GM23248 (cell line): Measurements from ENCODE around the gene SDCCAG8. TPM values are rescaled to one million over a fixed set of nuclear protein-coding genes. Genes with fewer than 3 reads are reported as not detected.

Source experiments
- DNase-seq: peaks from one replicate; pipeline ENCODE4 v3.0.0-alpha.2; 2015
- H2AFZ ChIP-seq: fragments of 200-600 bp; sonication (generic); 2 replicates; pipeline ENCODE4 v1.6.1; 2016; ENCODE audit warnings: antibody characterized with exemption
- H3F3A ChIP-seq: fragments of 200-600 bp; sonication (generic); 2 replicates; pipeline ENCODE4 v1.6.1; 2016; ENCODE audit warnings: mild to moderate bottlenecking, antibody characterized with exemption, mixed run types; ENCODE audit not compliant: insufficient read depth
- H3K27ac ChIP-seq: fragments of 200-600 bp; sonication (generic); 2 replicates; pipeline ENCODE4 v1.5.1; 2016; ENCODE audit warnings: mild to moderate bottlenecking
- H3K27me3 ChIP-seq: fragments of 200-600 bp; sonication (generic); replicated peaks from 2 replicates; pipeline ENCODE4 v1.6.1; 2016; ENCODE audit warnings: mild to moderate bottlenecking; ENCODE audit not compliant: insufficient read depth
- H3K36me3 ChIP-seq: fragments of 200-600 bp; sonication (generic); 2 replicates; pipeline ENCODE4 v1.6.1; 2016; ENCODE audit warnings: low read depth, mild to moderate bottlenecking
- H3K4me1 ChIP-seq: fragments of 200-600 bp; sonication (generic); 2 replicates; pipeline ENCODE4 v1.6.1; 2016; ENCODE audit warnings: mild to moderate bottlenecking; ENCODE audit not compliant: insufficient read depth
- H3K4me2 ChIP-seq: fragments of 200-600 bp; sonication (generic); one replicate; pipeline ENCODE4 v1.6.1; 2016; ENCODE audit warnings: mild to moderate bottlenecking; ENCODE audit not compliant: unreplicated experiment
- H3K4me3 ChIP-seq: fragments of 200-600 bp; sonication (generic); 2 replicates; pipeline ENCODE4 v1.5.1; 2016; ENCODE audit warnings: mild to moderate bottlenecking
- H3K79me2 ChIP-seq: fragments of 200-600 bp; sonication (generic); 2 replicates; pipeline ENCODE4 v1.6.1; 2016; ENCODE audit warnings: mild to moderate bottlenecking; ENCODE audit not compliant: insufficient read depth
- H3K9ac ChIP-seq: fragments of 200-600 bp; sonication (generic); 2 replicates; pipeline ENCODE4 v1.6.1; 2016; ENCODE audit warnings: mild to moderate bottlenecking
- H3K9me2 ChIP-seq: fragments of 200-600 bp; sonication (generic); 2 replicates; pipeline ENCODE4 v1.6.1; 2016; ENCODE audit warnings: mixed run types, mild to moderate bottlenecking, moderate library complexity; ENCODE audit not compliant: insufficient read depth
- H3K9me3 ChIP-seq: fragments of 200-600 bp; sonication (generic); one replicate; pipeline ENCODE4 v1.6.1; 2017; ENCODE audit warnings: low read depth
- H4K20me1 ChIP-seq: fragments of 200-600 bp; sonication (generic); 2 replicates; pipeline ENCODE4 v1.6.0; 2016; ENCODE audit not compliant: insufficient read depth
- EZH2 ChIP-seq: fragments of 200-600 bp; sonication (generic); IDR thresholded peaks from 2 replicates; pipeline ENCODE4 v1.6.1; 2018; ENCODE audit warnings: antibody characterized with exemption, mild to moderate bottlenecking; ENCODE audit not compliant: insufficient read depth, poor library complexity, severe bottlenecking
- EZH2phosphoT487 ChIP-seq: fragments of 200-600 bp; sonication (generic); IDR thresholded peaks from 2 replicates; pipeline ENCODE4 v1.6.1; 2018; ENCODE audit warnings: antibody characterized with exemption, moderate library complexity, mild to moderate bottlenecking, low read depth; ENCODE audit not compliant: insufficient read depth
- WGBS, 2 experiments: methylation state at CpG; one replicate each; pipeline ENCODE4 v1.1.6; 2015 to 2017; ENCODE audit warnings: low lambda C conversion rate in 2 of 2, low coverage in 1 of 2; ENCODE audit errors: missing lambda C conversion rate in 2 of 2; 5-methylcytosine and 5-hydroxymethylcytosine counted together
- in situ Hi-C: fragments of 300-500 bp; cut with MboI; formaldehyde crosslinking; loops from 2 replicates; pipeline ENCODE4 v1.15.0; 2020
- polyA plus RNA-seq: library from polyadenylated mRNA; unstranded; fragments of >200 nt; fragmentation: Nextera tagmentation; extraction: Ambion mirVana; gene quantifications from 2 replicates; pipeline ENCODE4 v1.2.1, GENCODE V29; 2016
- total RNA-seq: library from RNA; depleted of rRNA; stranded (reverse); fragments of >200 nt; shearing (Covaris generic); gene quantifications from 2 replicates; pipeline ENCODE4 v1.2.3, GENCODE V29; 2014

SDCCAG8 gene
- total and polyA plus RNA-seq, 2 experiments from 2014 or later: 29.4 to 45.3 TPM

DNA sequence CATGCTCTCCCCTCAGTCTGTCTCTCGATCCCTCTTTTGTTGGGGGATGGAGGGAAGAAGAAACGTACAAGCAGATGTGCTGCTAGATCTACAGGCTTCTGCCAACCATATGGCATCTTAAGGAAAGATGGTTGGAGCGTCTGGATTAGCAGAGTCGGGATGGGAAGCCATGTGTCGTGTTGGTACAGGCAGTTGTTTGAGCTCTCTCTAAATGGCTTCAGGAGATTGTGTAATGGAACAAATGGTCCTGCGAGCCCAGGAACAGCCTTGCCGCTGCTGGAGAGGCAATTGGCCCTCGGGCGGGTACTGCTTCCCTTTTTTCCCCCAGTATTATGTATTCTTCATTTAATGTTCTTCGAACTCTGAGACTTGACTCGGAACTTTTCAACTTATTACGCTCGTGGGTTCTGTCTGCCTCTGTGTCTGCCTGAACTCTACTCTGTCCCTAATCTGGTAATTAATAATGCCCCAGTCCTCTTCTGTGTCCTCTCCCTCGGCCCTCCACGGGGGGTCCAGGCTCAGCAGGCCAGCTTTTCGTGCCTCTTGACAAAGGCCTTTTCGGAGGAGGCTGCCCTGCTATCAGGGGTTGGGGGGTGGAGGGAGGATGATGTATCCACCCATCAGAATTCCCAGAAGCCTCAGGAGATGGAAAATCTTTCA is 215.3 kb downstream of the SDCCAG8 start:
- Histone ChIP-seq H3K27ac (no peak overlapping the region), H3F3A (peaks cover 4% of the 10 kb centered on the region; the same call in 1 of the 2 replicates), H3K36me3 (no peaks in the 10 kb centered on the region), H3K79me2 (no peaks in the 10 kb centered on the region), H3K9ac (no peak overlapping the region), H2AFZ (0 out of 2 replicates have a peak overlapping the region, but pooled peaks have one; percentile 39), H3K27me3 (no peaks in the 10 kb centered on the region), H3K4me1 (peaks cover 17% of the 10 kb centered on the region), H3K9me3 (no peaks in the 10 kb centered on the region), H3K9me2 (no peaks in the 10 kb centered on the region), H4K20me1 (no peaks in the 10 kb centered on the region), H3K4me2 (no peak overlapping the region), H3K4me3 (no peak overlapping the region)
- 82 to 83% methylated on average over 17 of the region's 17 CpGs for WGBS, 2 experiments
- in situ Hi-C loops: no loop called here
- TF ChIP-seq EZH2: no peak
- TF ChIP-seq EZH2phosphoT487: no peak
- no peak for DNase-seq

DNA sequence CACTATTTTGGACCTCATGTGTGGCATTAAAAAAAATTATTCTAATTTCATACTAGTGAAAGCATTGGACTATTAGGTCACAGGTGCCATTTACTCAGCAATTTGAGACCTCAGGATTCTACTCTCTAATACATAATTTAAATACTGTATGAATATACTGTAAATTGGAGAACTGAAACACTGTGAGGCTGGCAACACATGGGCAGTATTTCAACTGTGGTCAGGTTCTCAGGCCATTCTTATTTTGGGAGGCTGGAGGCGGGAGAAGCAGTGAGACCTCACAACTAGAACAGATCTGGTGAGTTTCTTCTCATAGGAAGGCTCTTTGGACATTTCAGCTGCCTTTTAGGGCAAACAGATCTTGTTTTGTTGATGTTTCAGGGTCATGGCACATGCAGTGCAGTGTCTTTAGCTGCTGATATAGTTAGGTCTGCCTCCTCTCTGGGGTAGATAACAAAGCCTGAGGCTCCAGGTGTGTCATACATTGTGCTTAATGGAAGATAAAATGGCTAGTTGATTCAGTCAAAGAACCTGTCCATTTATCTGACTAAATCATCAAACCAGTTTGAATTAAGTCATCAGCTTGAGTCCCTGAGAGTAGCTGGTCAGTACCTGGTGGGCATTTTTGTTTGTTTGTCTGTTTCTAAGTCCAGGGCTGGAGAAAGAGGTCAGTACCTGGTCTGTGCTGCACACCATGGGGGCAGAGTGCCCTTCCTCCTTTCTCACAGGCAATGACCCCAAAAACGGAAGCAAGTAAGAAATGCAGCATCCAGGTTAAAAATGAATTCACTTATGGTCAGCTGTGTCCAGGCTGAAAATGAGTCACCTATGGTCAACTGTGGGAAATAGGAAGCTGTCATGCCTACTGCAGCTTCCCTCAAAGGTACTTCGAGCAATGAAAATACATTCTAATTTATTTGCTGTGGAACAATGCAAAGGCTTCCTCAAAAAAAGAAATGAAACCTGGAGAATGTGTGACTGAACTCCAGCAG is 216.2 kb downstream of the SDCCAG8 start:
- no peak for TF ChIP-seq EZH2
- TF ChIP-seq EZH2phosphoT487: no peak
- Histone ChIP-seq H3K4me2 (peak overlapping the region; percentile 99), H3K79me2 (no peaks in the 10 kb centered on the region), H3K9ac (peak overlapping the region; percentile 80; the same call in 1 of the 2 replicates), H2AFZ (no peak overlapping the region; the same call in 1 of the 2 replicates), H3K4me1 (peaks cover 17% of the 10 kb centered on the region), H3F3A (peaks cover 4% of the 10 kb centered on the region; the same call in 1 of the 2 replicates), H4K20me1 (no peaks in the 10 kb centered on the region), H3K9me2 (no peaks in the 10 kb centered on the region), H3K27me3 (no peaks in the 10 kb centered on the region), H3K27ac (no peak overlapping the region), H3K36me3 (no peaks in the 10 kb centered on the region), H3K4me3 (no peak overlapping the region; the same call in 1 of the 2 replicates), H3K9me3 (no peaks in the 10 kb centered on the region)
- in situ Hi-C loops: no loop called here
- peak; percentile 49 for DNase-seq
- WGBS, 2 experiments: 88 to 90% methylated on average over 3 of the region's 3 CpGs

DNA sequence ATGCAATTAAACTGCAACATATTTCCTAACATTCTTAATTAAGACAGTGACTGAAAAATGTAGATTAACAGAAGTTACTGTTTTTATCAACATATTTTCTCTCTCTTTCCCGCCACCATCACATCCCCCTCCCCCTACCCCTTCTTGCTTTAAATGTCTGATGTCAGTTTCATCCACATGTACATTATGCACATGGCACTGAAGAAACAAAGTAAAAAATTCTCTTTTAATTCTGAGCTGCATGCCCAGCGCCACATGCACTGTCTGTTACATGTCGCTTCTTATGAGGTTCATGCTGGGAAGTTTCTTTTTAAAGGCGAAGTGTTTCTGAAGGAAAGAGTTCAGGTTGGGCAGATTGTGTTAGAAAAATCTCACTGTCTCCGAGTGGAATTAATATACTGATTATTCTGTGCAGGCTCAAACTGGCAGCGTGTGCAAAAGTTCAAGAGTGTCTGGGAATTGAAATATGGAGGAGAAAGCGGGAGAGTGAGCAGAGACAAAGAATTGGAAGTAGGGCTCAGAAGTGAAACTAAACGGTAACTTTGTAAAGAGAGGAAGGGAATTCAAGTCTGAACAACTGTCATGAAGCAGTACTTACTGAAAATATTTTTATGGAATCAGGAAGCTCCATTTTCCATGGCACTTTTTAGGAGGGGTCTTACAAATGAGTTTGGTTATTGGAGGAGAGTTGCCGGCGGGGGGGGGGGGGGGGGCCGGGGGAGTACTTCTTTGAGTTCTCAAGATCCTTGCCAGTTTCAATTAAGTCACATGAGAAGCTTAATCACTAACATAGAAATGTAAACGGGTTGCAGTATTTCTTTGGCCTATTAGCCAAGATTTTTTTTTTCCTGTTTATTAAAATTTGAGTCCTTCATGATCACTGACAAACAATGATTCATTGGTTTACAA is 217.6 kb downstream of the SDCCAG8 start:
- WGBS, 2 experiments: 2 to 3% methylated on average over 11 to 12 of the region's 12 CpGs
- peak; percentile 61 for DNase-seq
- Histone ChIP-seq H3K9me2 (no peaks in the 10 kb centered on the region), H3K9me3 (no peaks in the 10 kb centered on the region), H3K9ac (peak overlapping the region; percentile 80), H3K79me2 (no peaks in the 10 kb centered on the region), H2AFZ (peak overlapping the region; percentile 88), H3K36me3 (no peaks in the 10 kb centered on the region), H3K4me3 (peak overlapping the region; percentile 75), H3K27ac (peak overlapping the region; percentile 67), H4K20me1 (no peaks in the 10 kb centered on the region), H3K4me1 (peaks cover 17% of the 10 kb centered on the region), H3K4me2 (peak overlapping the region; percentile 99), H3K27me3 (no peaks in the 10 kb centered on the region), H3F3A (peaks cover 4% of the 10 kb centered on the region; the same call in 1 of the 2 replicates)
- TF ChIP-seq EZH2phosphoT487: no peak
- in situ Hi-C loops: no loop called here
